SK-N-SH treated with all-trans-retinoic acid at 6 μM for 48 hours (cell line): ENCODE measurements around the gene KIAA1549.

ENCODE experiments used
- ATAC-seq: fragments of 200-7000 bp; cut with Tn5 transposase; 3 replicates; pipeline ENCODE4 v1.9.1; 2020; ENCODE audit warnings: mild to moderate bottlenecking, moderate library complexity
- ARNTL ChIP-seq: fragments of 450-650 bp; formaldehyde crosslinking; IDR thresholded peaks from 2 replicates; pipeline ENCODE4 v1.5.0; 2020; ENCODE audit warnings: low read depth, mild to moderate bottlenecking, moderate library complexity, borderline replicate concordance
- BACH2 ChIP-seq: fragments of 250-450 bp; sonication (Bioruptor Pico); IDR thresholded peaks from 2 replicates; pipeline ENCODE4 v1.9.0; 2021; ENCODE audit warnings: mild to moderate bottlenecking, borderline replicate concordance
- CSDC2 ChIP-seq: fragments of 250-450 bp; sonication (Bioruptor Pico); IDR thresholded peaks from 2 replicates; pipeline ENCODE4 v1.5.0; 2020; ENCODE audit warnings: mild to moderate bottlenecking, moderate library complexity
- CSRNP3 ChIP-seq: fragments of 250-450 bp; sonication (Bioruptor Pico); IDR thresholded peaks from 2 replicates; pipeline ENCODE4 v1.5.1; 2021; ENCODE audit warnings: mild to moderate bottlenecking, moderate library complexity
- ESRRG ChIP-seq: fragments of 250-450 bp; sonication (Bioruptor Pico); IDR thresholded peaks from 2 replicates; pipeline ENCODE4 v1.6.1; 2021; ENCODE audit warnings: mild to moderate bottlenecking
- ISL1 ChIP-seq: fragments of 250-450 bp; sonication (Bioruptor Pico); IDR thresholded peaks from 2 replicates; pipeline ENCODE4 v2.1.2; 2022; ENCODE audit warnings: mild to moderate bottlenecking, moderate library complexity
- PATZ1 ChIP-seq: fragments of 250-450 bp; sonication (Bioruptor Pico); IDR thresholded peaks from 2 replicates; pipeline ENCODE4 v1.8.0; 2020; ENCODE audit warnings: mild to moderate bottlenecking, moderate library complexity, borderline replicate concordance
- POU6F1 ChIP-seq: fragments of 250-450 bp; sonication (Bioruptor Pico); IDR thresholded peaks from 2 replicates; pipeline ENCODE4 v1.8.0; 2021; ENCODE audit warnings: low read depth, mild to moderate bottlenecking, moderate library complexity, borderline replicate concordance
- PPARA ChIP-seq: fragments of 250-450 bp; sonication (Bioruptor Pico); IDR thresholded peaks from 2 replicates; pipeline ENCODE4 v1.5.0; 2020; ENCODE audit warnings: mild to moderate bottlenecking, borderline replicate concordance
- RARB ChIP-seq: fragments of 250-450 bp; sonication (Bioruptor Pico); IDR thresholded peaks from 2 replicates; pipeline ENCODE4 v1.8.0; 2021; ENCODE audit warnings: mild to moderate bottlenecking, moderate library complexity
- TCF4 ChIP-seq: fragments of 250-450 bp; sonication (Bioruptor Pico); IDR thresholded peaks from 2 replicates; pipeline ENCODE4 v1.8.0; 2021; ENCODE audit warnings: mild to moderate bottlenecking, moderate library complexity, borderline replicate concordance
- TSHZ2 ChIP-seq: fragments of 250-450 bp; sonication (Bioruptor Pico); IDR thresholded peaks from 2 replicates; pipeline ENCODE4 v1.5.0; 2020; ENCODE audit warnings: mild to moderate bottlenecking, moderate library complexity
- ZC3H10 ChIP-seq: fragments of 250-450 bp; sonication (Bioruptor Pico); IDR thresholded peaks from 2 replicates; pipeline ENCODE4 v1.5.1; 2021; ENCODE audit warnings: mild to moderate bottlenecking, moderate library complexity
- ZFP3 ChIP-seq: fragments of 250-450 bp; sonication (Bioruptor Pico); IDR thresholded peaks from 2 replicates; pipeline ENCODE4 v1.5.0; 2020; ENCODE audit warnings: mild to moderate bottlenecking, moderate library complexity
- ZNF70 ChIP-seq: fragments of 450-650 bp; formaldehyde crosslinking; IDR thresholded peaks from 2 replicates; pipeline ENCODE4 v1.5.0; 2020; ENCODE audit warnings: mild to moderate bottlenecking, moderate library complexity
- ZNF8 ChIP-seq: fragments of 450-650 bp; formaldehyde crosslinking; IDR thresholded peaks from 2 replicates; pipeline ENCODE4 v1.5.0; 2020; ENCODE audit warnings: mild to moderate bottlenecking, moderate library complexity

The KIAA1549 gene

GRCh38 chr7:138999414-138999813 is 18.2 kb upstream of the KIAA1549 start:
- no peak for ATAC-seq
- TF ChIP-seq PATZ1 (CRISPR knock-in tag) (no peak), RARB (no peak), ZFP3 (CRISPR knock-in tag) (no peak), ZC3H10 (CRISPR knock-in tag) (no peak)

GRCh38 chr7:138992052-138992531 is 10.9 kb upstream of the KIAA1549 start:
- no peak for TF ChIP-seq CSRNP3
- no peak for TF ChIP-seq CSDC2
- TF ChIP-seq ZFP3 (CRISPR knock-in tag), result no peak
- no peak for TF ChIP-seq ISL1 (CRISPR knock-in tag)
- no peak for TF ChIP-seq ARNTL (CRISPR knock-in tag)
- no peak for TF ChIP-seq ZNF70
- no peak for TF ChIP-seq ZC3H10 (CRISPR knock-in tag)
- no peak for TF ChIP-seq TCF4 (CRISPR knock-in tag)
- no peak for TF ChIP-seq TSHZ2
- TF ChIP-seq PATZ1 (CRISPR knock-in tag), result no peak
- ATAC-seq, result peak; percentile 60

- ATAC-seq, result no peak
- TF ChIP-seq CSRNP3 (no peak), ZNF8 (CRISPR knock-in tag) (peak; percentile 100)
These were observed 6.5 kb upstream of the KIAA1549 start for GRCh38 chr7:138987686-138988085.

- no peak for ATAC-seq
- TF ChIP-seq PPARA (no peak), CSRNP3 (no peak)
These were observed 1.0 kb upstream of the KIAA1549 start for GRCh38 chr7:138982204-138982623.

- ATAC-seq, result peak; percentile 23
- TF ChIP-seq POU6F1 (no peak), TCF4 (CRISPR knock-in tag) (no peak), ZNF8 (CRISPR knock-in tag) (no peak), ISL1 (CRISPR knock-in tag) (no peak), PATZ1 (CRISPR knock-in tag) (no peak), ZNF70 (no peak), ESRRG (CRISPR knock-in tag) (no peak), BACH2 (CRISPR knock-in tag) (no peak)
These were observed 462 bp downstream of the KIAA1549 start for GRCh38 chr7:138980563-138981291.
